ENCODE measurements around the gene KDM4B.

GRCh38 chr19:5121266-5122120 lies 152.6 kb downstream of the KDM4B start:
- TF ChIP-seq, protein P1, sequence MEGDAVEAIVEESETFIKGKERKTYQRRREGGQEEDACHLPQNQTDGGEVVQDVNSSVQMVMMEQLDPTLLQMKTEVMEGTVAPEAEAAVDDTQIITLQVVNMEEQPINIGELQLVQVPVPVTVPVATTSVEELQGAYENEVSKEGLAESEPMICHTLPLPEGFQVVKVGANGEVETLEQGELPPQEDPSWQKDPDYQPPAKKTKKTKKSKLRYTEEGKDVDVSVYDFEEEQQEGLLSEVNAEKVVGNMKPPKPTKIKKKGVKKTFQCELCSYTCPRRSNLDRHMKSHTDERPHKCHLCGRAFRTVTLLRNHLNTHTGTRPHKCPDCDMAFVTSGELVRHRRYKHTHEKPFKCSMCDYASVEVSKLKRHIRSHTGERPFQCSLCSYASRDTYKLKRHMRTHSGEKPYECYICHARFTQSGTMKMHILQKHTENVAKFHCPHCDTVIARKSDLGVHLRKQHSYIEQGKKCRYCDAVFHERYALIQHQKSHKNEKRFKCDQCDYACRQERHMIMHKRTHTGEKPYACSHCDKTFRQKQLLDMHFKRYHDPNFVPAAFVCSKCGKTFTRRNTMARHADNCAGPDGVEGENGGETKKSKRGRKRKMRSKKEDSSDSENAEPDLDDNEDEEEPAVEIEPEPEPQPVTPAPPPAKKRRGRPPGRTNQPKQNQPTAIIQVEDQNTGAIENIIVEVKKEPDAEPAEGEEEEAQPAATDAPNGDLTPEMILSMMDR (IDR thresholded peaks at IDR 0.05): no peak
- no peak for TF ChIP-seq POLR2A (IDR thresholded peaks at IDR 0.05)
